ENCODE results near the gene ME2.
"Not testable (repeated sequence)": the region's sequence is repeated elsewhere in the genome, so short reads cannot be mapped to it uniquely, and the experiment has no call there.

The ME2 gene

GRCh38 chr18:50878345-50879301 lies at the start of gene ME2:
Gene ME2, plus strand, starts transcription at chr18:50879118. Its CDS starts 16,703 bp downstream, at chr18:50895821.
- DNase-seq (ENCODE audit: low read depth in 2 of 3, low spot score in 2 of 3): peak; percentile 87 to 89 (median 88)

GRCh38 chr18:50829644-50830043 lies 49.3 kb upstream of the ME2 start:
- DNase-seq (ENCODE audit: low read depth in 2 of 3, low spot score in 2 of 3): no peak

- DNase-seq (ENCODE audit: low read depth in 2 of 3, low spot score in 2 of 3): no peak
Observed at GRCh38 chr18:50830544-50830943, 48.4 kb upstream of the ME2 start.

GRCh38 chr18:50832754-50833153 lies 46.2 kb upstream of the ME2 start:
- no peak for DNase-seq (ENCODE audit: low read depth in 2 of 3, low spot score in 2 of 3)

- not testable (repeated sequence) for DNase-seq (ENCODE audit: low read depth in 2 of 3, low spot score in 2 of 3)
Observed at GRCh38 chr18:50833496-50833895, 45.4 kb upstream of the ME2 start.

- DNase-seq (ENCODE audit: low read depth in 2 of 3, low spot score in 2 of 3): no peak
Observed at GRCh38 chr18:50836521-50836957, 42.4 kb upstream of the ME2 start.

GRCh38 chr18:50839341-50839740 lies 39.6 kb upstream of the ME2 start:
- DNase-seq (ENCODE audit: low read depth in 2 of 3, low spot score in 2 of 3): no peak

GRCh38 chr18:50839996-50840395 lies 38.9 kb upstream of the ME2 start:
- DNase-seq (ENCODE audit: low read depth in 2 of 3, low spot score in 2 of 3): no peak

- no peak for DNase-seq (ENCODE audit: low read depth in 2 of 3, low spot score in 2 of 3)
Observed at GRCh38 chr18:50842846-50843245, 36.1 kb upstream of the ME2 start.

GRCh38 chr18:50844554-50844953 lies 34.4 kb upstream of the ME2 start:
- DNase-seq (ENCODE audit: low read depth in 2 of 3, low spot score in 2 of 3): no peak

- DNase-seq (ENCODE audit: low read depth in 2 of 3, low spot score in 2 of 3): no peak
Observed at GRCh38 chr18:50844960-50845359, 34.0 kb upstream of the ME2 start.

GRCh38 chr18:50847192-50847591 lies 31.7 kb upstream of the ME2 start:
- DNase-seq (ENCODE audit: low read depth in 2 of 3, low spot score in 2 of 3): no peak

GRCh38 chr18:50848061-50848551 lies 30.8 kb upstream of the ME2 start:
- no peak for DNase-seq (ENCODE audit: low read depth in 2 of 3, low spot score in 2 of 3)

GRCh38 chr18:50848991-50849390 lies 29.9 kb upstream of the ME2 start:
- DNase-seq (ENCODE audit: low read depth in 2 of 3, low spot score in 2 of 3): no peak

GRCh38 chr18:50849419-50849821 lies 29.5 kb upstream of the ME2 start:
- no peak for DNase-seq (ENCODE audit: low read depth in 2 of 3, low spot score in 2 of 3)

GRCh38 chr18:50850307-50851065 lies 28.4 kb upstream of the ME2 start:
- DNase-seq (ENCODE audit: low read depth in 2 of 3, low spot score in 2 of 3): no peak

GRCh38 chr18:50853863-50854271 lies 25.1 kb upstream of the ME2 start:
- DNase-seq (ENCODE audit: low read depth in 2 of 3, low spot score in 2 of 3): no peak

GRCh38 chr18:50855976-50856757 lies 22.8 kb upstream of the ME2 start:
- DNase-seq (ENCODE audit: low read depth in 2 of 3, low spot score in 2 of 3): no peak

GRCh38 chr18:50857166-50857565 lies 21.8 kb upstream of the ME2 start:
- DNase-seq (ENCODE audit: low read depth in 2 of 3, low spot score in 2 of 3): not testable (repeated sequence)

GRCh38 chr18:50857694-50858093 lies 21.2 kb upstream of the ME2 start:
- no peak for DNase-seq (ENCODE audit: low read depth in 2 of 3, low spot score in 2 of 3)

Data from activated CD8-positive, alpha-beta memory T cell treated with anti-CD3 and anti-CD28 coated beads for 48 hours (primary cell).